Prostate gland (tissue), 2 donors: ENCODE measurements around the gene MFAP3.

Experiments
- POLR2AphosphoS5 ChIP-seq: sonication (generic); formaldehyde crosslinking; IDR thresholded peaks from one replicate; pipeline ENCODE4 v1.6.1; 2017; ENCODE audit warnings: antibody characterized with exemption
- TF ChIP-seq, protein P1 (sequence below), 4 experiments: fragments of 200-600 bp in 2 of 4; fragments of 450-650 bp in 2 of 4; sonication (generic) in 2 of 4; IDR thresholded peaks; 1 replicate in 3 of 4; 2 replicates in 1 of 4; pipeline ENCODE4 v1.5.1; 2016 to 2019; ENCODE audit warnings: antibody characterized with exemption in 4 of 4, mild to moderate bottlenecking in 2 of 4, moderate library complexity in 2 of 4

DNA sequence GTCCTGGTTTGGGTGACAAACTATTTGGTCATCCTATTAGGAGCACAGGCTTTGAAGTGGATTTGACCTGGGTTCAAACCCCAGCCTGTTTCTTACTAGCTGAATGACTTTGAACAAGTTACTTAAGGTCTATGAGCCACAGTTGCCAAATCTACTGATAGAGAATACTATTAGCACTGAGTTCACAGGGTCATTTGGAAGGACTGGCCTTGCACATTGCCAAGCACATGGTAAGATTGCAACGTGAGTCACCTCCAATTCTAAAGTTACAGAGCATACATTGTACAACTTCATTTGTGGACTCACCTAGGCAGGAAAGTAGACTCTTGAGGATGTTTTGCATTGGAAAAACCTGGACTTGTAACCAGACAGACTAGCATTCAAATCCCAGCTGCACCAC is 38.9 kb downstream of the MFAP3 start:
- TF ChIP-seq, protein P1, sequence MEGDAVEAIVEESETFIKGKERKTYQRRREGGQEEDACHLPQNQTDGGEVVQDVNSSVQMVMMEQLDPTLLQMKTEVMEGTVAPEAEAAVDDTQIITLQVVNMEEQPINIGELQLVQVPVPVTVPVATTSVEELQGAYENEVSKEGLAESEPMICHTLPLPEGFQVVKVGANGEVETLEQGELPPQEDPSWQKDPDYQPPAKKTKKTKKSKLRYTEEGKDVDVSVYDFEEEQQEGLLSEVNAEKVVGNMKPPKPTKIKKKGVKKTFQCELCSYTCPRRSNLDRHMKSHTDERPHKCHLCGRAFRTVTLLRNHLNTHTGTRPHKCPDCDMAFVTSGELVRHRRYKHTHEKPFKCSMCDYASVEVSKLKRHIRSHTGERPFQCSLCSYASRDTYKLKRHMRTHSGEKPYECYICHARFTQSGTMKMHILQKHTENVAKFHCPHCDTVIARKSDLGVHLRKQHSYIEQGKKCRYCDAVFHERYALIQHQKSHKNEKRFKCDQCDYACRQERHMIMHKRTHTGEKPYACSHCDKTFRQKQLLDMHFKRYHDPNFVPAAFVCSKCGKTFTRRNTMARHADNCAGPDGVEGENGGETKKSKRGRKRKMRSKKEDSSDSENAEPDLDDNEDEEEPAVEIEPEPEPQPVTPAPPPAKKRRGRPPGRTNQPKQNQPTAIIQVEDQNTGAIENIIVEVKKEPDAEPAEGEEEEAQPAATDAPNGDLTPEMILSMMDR (IDR thresholded peaks at IDR 0.05) = no peak
- TF ChIP-seq POLR2AphosphoS5 = no peak
